ENCODE results near the gene DLX4. TPM values are rescaled to one million over a fixed set of nuclear protein-coding genes. Genes with fewer than 3 reads are reported as not detected.
A peak's percentile ranks its signal among the peaks of the same experiment; 100 is the strongest.

Gene DLX4
- total RNA-seq, 4 donors from 2014 or later = 0.13 to 0.67 TPM; not detected in 2

GRCh38 chr17:49967621-49968404 is 1.2 kb upstream of the DLX4 start:
- WGBS, 2 donors = 31 to 33% methylated on average over 8 to 10 of the region's 10 CpGs
- peaks cover 37 to 59% (median 46%) of the 10 kb centered on the region in 3 donors for H3K4me1 ChIP-seq
- H3K27me3 ChIP-seq = peaks cover 23 to 100% (median 75%) of the 10 kb centered on the region in 4 donors
- no peaks in the 10 kb centered on the region for H3K9me3 ChIP-seq
- peak overlapping the region; percentile 31 to 72 (median 50) for H3K4me3 ChIP-seq
- no peak overlapping the region for H3K27ac ChIP-seq
- intact Hi-C loops (cut with DNase I) = no loop called here
- DNase-seq = no peak
- no peaks in the 10 kb centered on the region for H3K36me3 ChIP-seq
- TF ChIP-seq POLR2A (IDR thresholded peaks at IDR 0.05) = no peak
- TF ChIP-seq CTCF (IDR thresholded peaks at IDR 0.05) = no peak

- no peak for TF ChIP-seq POLR2A (IDR thresholded peaks at IDR 0.05)
- peak in 1 of 6 experiments; percentile 3 for TF ChIP-seq CTCF (IDR thresholded peaks at IDR 0.05)
- Histone ChIP-seq H3K4me3 (peak overlapping the region; percentile 31 to 72 (median 50)), H3K27me3 (peaks cover 23 to 100% (median 76%) of the 10 kb centered on the region in 4 donors), H3K36me3 (no peaks in the 10 kb centered on the region), H3K4me1 (peaks cover 37 to 62% (median 46%) of the 10 kb centered on the region in 3 donors), H3K9me3 (no peaks in the 10 kb centered on the region), H3K27ac (no peak overlapping the region)
- whole genome bisulfite sequencing, 2 donors = 0 to 3% methylated on average over 11 to 23 of the region's 64 CpGs
- intact Hi-C loops (cut with DNase I) = no loop called here
- no peak for DNase-seq
Measured at GRCh38 chr17:49968405-49969133, 421 bp upstream of the DLX4 start.

- no peak for TF ChIP-seq POLR2A (IDR thresholded peaks at IDR 0.05)
- no peak for TF ChIP-seq CTCF (IDR thresholded peaks at IDR 0.05)
- Histone ChIP-seq H3K27ac (no peak overlapping the region), H3K4me3 (peak overlapping the region in 2 of 4 donors; percentile 52 to 72), H3K36me3 (no peaks in the 10 kb centered on the region), H3K9me3 (no peaks in the 10 kb centered on the region), H3K27me3 (peaks cover 17 to 100% (median 67%) of the 10 kb centered on the region in 4 donors), H3K4me1 (peaks cover 25 to 49% (median 33%) of the 10 kb centered on the region in 3 donors)
- intact Hi-C loops (cut with DNase I) = no loop called here
- DNase-seq = no peak
- 57 to 74% methylated on average over 5 to 6 of the region's 18 CpGs for WGBS, 2 donors
Measured at GRCh38 chr17:49969795-49970389, 902 bp downstream of the DLX4 start.

GRCh38 chr17:49970498-49970897 is 1.5 kb downstream of the DLX4 start:
- WGBS, 2 donors = 80 to 94% methylated on average over 1 to 2 of the region's 3 CpGs
- no peak overlapping the region for H3K27ac ChIP-seq
- intact Hi-C loops (cut with DNase I) = no loop called here
- TF ChIP-seq CTCF (IDR thresholded peaks at IDR 0.05) = no peak
- peaks cover 25 to 47% (median 29%) of the 10 kb centered on the region in 3 donors for H3K4me1 ChIP-seq
- H3K36me3 ChIP-seq = no peaks in the 10 kb centered on the region
- no peaks in the 10 kb centered on the region for H3K9me3 ChIP-seq
- no peak overlapping the region for H3K4me3 ChIP-seq
- H3K27me3 ChIP-seq = peaks cover 13 to 100% (median 61%) of the 10 kb centered on the region in 4 donors
- DNase-seq = no peak

All from esophagus squamous epithelium (tissue), 5 donors.